OCI-LY3 (cell line): Measurements from ENCODE around the gene NOS1.

Source experiments
- H2AFZ ChIP-seq: fragments of 200-600, 300-600 bp; shearing (Covaris generic); 2 replicates; pipeline ENCODE4 v1.6.0; 2014; ENCODE audit warnings: antibody characterized with exemption, low read depth, low read length
- H3K27ac ChIP-seq: fragments of 200-600, 300-600 bp; sonication (generic); 2 replicates; pipeline ENCODE4 v1.5.1; 2014; ENCODE audit warnings: mild to moderate bottlenecking, low read length, moderate library complexity, mixed read lengths
- H3K27me3 ChIP-seq: fragments of 200-600, 300-600 bp; sonication (generic); 2 replicates; pipeline ENCODE4 v1.6.1; 2014; ENCODE audit warnings: low read depth, low read length, mixed read lengths
- H3K36me3 ChIP-seq: fragments of 200-600, 300-600 bp; sonication (generic); replicated peaks from 2 replicates; pipeline ENCODE3; 2014; ENCODE audit warnings: low read depth, low read length, mixed read lengths
- H3K4me1 ChIP-seq: fragments of 300-600, 200-600 bp; sonication (generic); 2 replicates; pipeline ENCODE4 v1.6.1; 2014; ENCODE audit warnings: low read length, mixed read lengths
- H3K4me2 ChIP-seq: fragments of 200-600, 300-600 bp; sonication (generic); 2 replicates; pipeline ENCODE4 v1.6.1; 2014; ENCODE audit warnings: low read length, mixed read lengths
- H3K4me3 ChIP-seq: fragments of 300-600, 200-600 bp; sonication (generic); 2 replicates; pipeline ENCODE4 v1.5.1; 2014; ENCODE audit warnings: antibody characterized with exemption, mild to moderate bottlenecking, low read length, moderate library complexity
- H3K79me2 ChIP-seq: fragments of 300-600, 200-600 bp; shearing (Covaris generic); 2 replicates; pipeline ENCODE4 v1.6.1; 2014; ENCODE audit warnings: mild to moderate bottlenecking, low read length, mixed read lengths
- H3K9ac ChIP-seq: fragments of 300-600, 200-600 bp; shearing (Covaris generic); 2 replicates; pipeline ENCODE4 v1.6.0; 2014; ENCODE audit warnings: mild to moderate bottlenecking, low read length, moderate library complexity
- H3K9me3 ChIP-seq: fragments of 200-600, 300-600 bp; shearing (Covaris generic); 2 replicates; pipeline ENCODE4 v1.6.1; 2014; ENCODE audit warnings: low read length, mixed read lengths; ENCODE audit not compliant: insufficient read depth
- H4K20me1 ChIP-seq: fragments of 200-600, 300-600 bp; sonication (generic); 2 replicates; pipeline ENCODE4 v1.6.1; 2016; ENCODE audit warnings: low read length, mixed read lengths; ENCODE audit not compliant: insufficient read depth
- EZH2phosphoT487 ChIP-seq: fragments of 200-600 bp; shearing (Covaris generic); IDR thresholded peaks from 2 replicates; pipeline ENCODE4 v1.6.1; 2018; ENCODE audit warnings: antibody characterized with exemption, mixed run types, low read depth
- TF ChIP-seq, protein P1 (sequence below): fragments of 200-600, 300-600 bp; sonication (generic); IDR thresholded peaks from 2 replicates; pipeline ENCODE4 v1.5.1; 2014; ENCODE audit warnings: antibody characterized with exemption, low read length, low read depth

Gene NOS1

GRCh38 chr12:117347588-117347987 lies 13.8 kb downstream of the NOS1 start:
- Histone ChIP-seq H2AFZ (no peak overlapping the region), H3K27ac (no peak overlapping the region)

GRCh38 chr12:117344716-117345115 lies 16.7 kb downstream of the NOS1 start:
- no peaks in the 10 kb centered on the region for H3K4me1 ChIP-seq
- H3K4me2 ChIP-seq, result no peak overlapping the region
- H2AFZ ChIP-seq, result no peak overlapping the region
- H3K9ac ChIP-seq, result no peak overlapping the region
- H3K36me3 ChIP-seq, result no peaks in the 10 kb centered on the region
- no peak overlapping the region for H3K27ac ChIP-seq
- no peaks in the 10 kb centered on the region for H3K79me2 ChIP-seq
- H3K27me3 ChIP-seq, result peaks cover 2% of the 10 kb centered on the region
- no peak overlapping the region for H3K4me3 ChIP-seq
- no peak for TF ChIP-seq EZH2phosphoT487
- TF ChIP-seq, protein P1, sequence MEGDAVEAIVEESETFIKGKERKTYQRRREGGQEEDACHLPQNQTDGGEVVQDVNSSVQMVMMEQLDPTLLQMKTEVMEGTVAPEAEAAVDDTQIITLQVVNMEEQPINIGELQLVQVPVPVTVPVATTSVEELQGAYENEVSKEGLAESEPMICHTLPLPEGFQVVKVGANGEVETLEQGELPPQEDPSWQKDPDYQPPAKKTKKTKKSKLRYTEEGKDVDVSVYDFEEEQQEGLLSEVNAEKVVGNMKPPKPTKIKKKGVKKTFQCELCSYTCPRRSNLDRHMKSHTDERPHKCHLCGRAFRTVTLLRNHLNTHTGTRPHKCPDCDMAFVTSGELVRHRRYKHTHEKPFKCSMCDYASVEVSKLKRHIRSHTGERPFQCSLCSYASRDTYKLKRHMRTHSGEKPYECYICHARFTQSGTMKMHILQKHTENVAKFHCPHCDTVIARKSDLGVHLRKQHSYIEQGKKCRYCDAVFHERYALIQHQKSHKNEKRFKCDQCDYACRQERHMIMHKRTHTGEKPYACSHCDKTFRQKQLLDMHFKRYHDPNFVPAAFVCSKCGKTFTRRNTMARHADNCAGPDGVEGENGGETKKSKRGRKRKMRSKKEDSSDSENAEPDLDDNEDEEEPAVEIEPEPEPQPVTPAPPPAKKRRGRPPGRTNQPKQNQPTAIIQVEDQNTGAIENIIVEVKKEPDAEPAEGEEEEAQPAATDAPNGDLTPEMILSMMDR, result no peak
- H4K20me1 ChIP-seq, result no peaks in the 10 kb centered on the region
- no peaks in the 10 kb centered on the region for H3K9me3 ChIP-seq

More at GRCh38 chr12:117347588-117347987, 13.8 kb downstream of the NOS1 start:
- no peaks in the 10 kb centered on the region for H3K4me1 ChIP-seq
- H3K4me3 ChIP-seq, result no peak overlapping the region
- peaks cover 2% of the 10 kb centered on the region; the same call in 1 of the 2 replicates for H3K27me3 ChIP-seq
- TF ChIP-seq, protein P1, result no peak
- TF ChIP-seq EZH2phosphoT487, result no peak
- no peaks in the 10 kb centered on the region for H3K36me3 ChIP-seq
- no peak overlapping the region for H3K9ac ChIP-seq
- no peaks in the 10 kb centered on the region for H4K20me1 ChIP-seq
- H3K9me3 ChIP-seq, result no peaks in the 10 kb centered on the region
- H3K79me2 ChIP-seq, result no peaks in the 10 kb centered on the region
- H3K4me2 ChIP-seq, result peak overlapping the region; percentile 17; the same call in 1 of the 2 replicates

DNA sequence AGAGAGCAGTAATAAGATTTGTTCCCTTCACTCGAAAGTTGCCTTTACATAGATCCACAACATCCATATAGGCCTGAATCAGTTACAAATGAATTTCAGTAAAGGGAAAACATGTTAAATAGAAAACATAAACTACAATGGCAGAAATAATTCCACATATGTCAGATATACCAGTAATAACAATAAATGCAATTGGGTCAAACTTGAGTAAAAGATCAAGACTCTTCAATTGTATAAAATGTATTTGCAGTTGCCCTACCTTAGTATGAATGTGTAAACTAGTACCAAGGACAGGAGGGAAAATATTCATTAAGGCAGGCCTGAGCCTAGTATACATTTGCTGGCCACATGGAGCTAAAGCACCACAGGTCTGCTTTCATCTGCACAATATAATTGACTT lies 17.6 kb downstream of the NOS1 start:
- Histone ChIP-seq H3K9me3 (no peaks in the 10 kb centered on the region), H4K20me1 (no peaks in the 10 kb centered on the region), H3K79me2 (no peaks in the 10 kb centered on the region), H3K27me3 (peaks cover 2% of the 10 kb centered on the region), H3K36me3 (no peaks in the 10 kb centered on the region), H3K4me1 (no peaks in the 10 kb centered on the region), H3K27ac (no peak overlapping the region), H3K4me3 (no peak overlapping the region), H2AFZ (no peak overlapping the region), H3K4me2 (no peak overlapping the region), H3K9ac (no peak overlapping the region)
- no peak for TF ChIP-seq EZH2phosphoT487
- TF ChIP-seq, protein P1, result no peak

DNA sequence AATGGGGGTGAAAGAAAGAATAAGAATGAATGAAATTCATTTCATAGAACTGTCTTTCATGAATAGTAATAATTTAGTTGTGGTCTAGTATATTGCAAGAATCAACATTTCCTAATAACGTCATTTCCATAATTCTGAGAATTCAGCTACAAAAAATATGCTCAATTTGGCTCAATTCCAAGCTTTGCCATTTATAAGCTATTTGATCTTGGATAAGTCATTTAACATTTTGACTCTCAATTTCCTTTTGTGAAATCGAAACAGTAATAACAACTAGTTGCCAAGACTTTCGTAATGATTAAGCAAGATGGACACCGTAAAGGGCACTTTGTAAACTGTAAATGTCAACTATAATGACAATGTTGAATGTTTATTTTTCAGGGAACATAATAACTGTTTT lies 18.1 kb downstream of the NOS1 start:
- TF ChIP-seq EZH2phosphoT487, result no peak
- TF ChIP-seq, protein P1, result no peak
- no peak overlapping the region for H3K27ac ChIP-seq
- H3K4me2 ChIP-seq, result no peak overlapping the region
- no peaks in the 10 kb centered on the region; the same call in none of the 2 replicates for H3K27me3 ChIP-seq
- H3K4me3 ChIP-seq, result no peak overlapping the region
- no peaks in the 10 kb centered on the region for H3K79me2 ChIP-seq
- no peaks in the 10 kb centered on the region for H4K20me1 ChIP-seq
- H3K9ac ChIP-seq, result no peak overlapping the region
- H2AFZ ChIP-seq, result no peak overlapping the region
- no peaks in the 10 kb centered on the region for H3K36me3 ChIP-seq
- H3K9me3 ChIP-seq, result no peaks in the 10 kb centered on the region
- no peaks in the 10 kb centered on the region for H3K4me1 ChIP-seq
